Muscle of leg (tissue), 11 donors: ENCODE results near the gene ZNF547. TPM values are rescaled to one million over a fixed set of nuclear protein-coding genes. Genes with fewer than 3 reads are reported as not detected.
"Not testable (repeated sequence)": the region's sequence is repeated elsewhere in the genome, so short reads cannot be mapped to it uniquely, and the experiment has no call there.

Experiments used
- DNase-seq: peaks from one replicate; pipeline ENCODE4 v3.0.0; 2013
- H3K27ac ChIP-seq: one replicate; pipeline ENCODE4 v1.5.1; 2013; ENCODE audit warnings: mild to moderate bottlenecking, low read length, control low read depth
- H3K27me3 ChIP-seq: one replicate; pipeline ENCODE4 v1.6.1; 2013; ENCODE audit warnings: low read length; ENCODE audit not compliant: control insufficient read depth, insufficient read depth
- H3K36me3 ChIP-seq: one replicate; pipeline ENCODE4 v1.6.1; 2013; ENCODE audit warnings: low read length; ENCODE audit not compliant: control insufficient read depth, insufficient read depth
- H3K4me1 ChIP-seq: one replicate; pipeline ENCODE4 v1.6.1; 2013; ENCODE audit warnings: low read length; ENCODE audit not compliant: control insufficient read depth, insufficient read depth
- H3K4me3 ChIP-seq: one replicate; pipeline ENCODE4 v1.5.1; 2013; ENCODE audit warnings: low read length, control low read depth
- H3K9me3 ChIP-seq: replicated peaks from 2 replicates; pipeline ENCODE4 v1.6.1; 2013; ENCODE audit warnings: low read depth, low read length; ENCODE audit not compliant: control insufficient read depth
- WGBS: methylation state at CpG from one replicate; pipeline ENCODE4 v1.1.5; 2013; ENCODE audit warnings: missing lambda C conversion rate; ENCODE audit not compliant: insufficient coverage; 5-methylcytosine and 5-hydroxymethylcytosine counted together
- polyA plus RNA-seq, 8 donors: library from polyadenylated mRNA; unstranded; fragments of 120-200 nt; gene quantifications; one replicate each; pipeline versions ENCODE4 v1.2.1 to v1.2.3, GENCODE V29; 2013; ENCODE audit warnings: inconsistent platforms in 1 of 8, low replicate concordance in 1 of 8; ENCODE audit not compliant: insufficient read length in 8 of 8, insufficient read depth in 1 of 8
- total RNA-seq: library from RNA; stranded (reverse); fragments of 120-200 nt; gene quantifications from one replicate; pipeline ENCODE4 v1.2.4, GENCODE V29; 2013

ZNF547 gene
- total and polyA plus RNA-seq, 9 donors = 2.4 to 4.7 (median 3.5) TPM

DNA sequence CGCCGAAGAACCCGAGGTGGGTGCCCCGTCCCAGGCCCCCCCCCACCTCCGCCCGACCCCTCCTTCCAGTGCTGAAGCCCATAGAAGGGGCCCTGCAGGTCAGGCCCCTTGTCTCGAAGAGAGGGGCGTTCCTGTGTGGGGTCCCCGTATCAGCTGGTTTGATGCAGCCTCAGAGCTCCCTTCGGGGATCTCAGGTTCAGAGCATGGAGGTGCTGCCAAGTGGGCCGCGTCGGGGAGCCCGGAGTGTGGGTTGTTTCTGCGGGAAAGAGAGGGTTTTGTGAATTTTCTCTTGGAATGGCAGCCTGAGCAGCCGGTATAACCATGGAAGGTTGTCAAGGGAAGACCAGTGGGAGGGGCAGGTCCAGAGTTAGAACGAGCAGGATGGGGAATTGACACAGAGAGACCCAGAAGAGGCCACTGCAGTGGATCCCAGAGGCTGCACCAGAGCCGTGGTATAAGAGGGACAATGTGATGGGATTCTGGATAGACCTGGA lies 384 bp downstream of the ZNF547 start:
- 0% methylated on average over 13 of the region's 18 CpGs for WGBS
- H3K4me1 ChIP-seq = peaks cover 11% of the 10 kb centered on the region
- H3K27me3 ChIP-seq = no peaks in the 10 kb centered on the region
- peak overlapping the region; percentile 84 for H3K4me3 ChIP-seq
- H3K9me3 ChIP-seq = no peaks in the 10 kb centered on the region
- H3K27ac ChIP-seq = peak overlapping the region; percentile 96
- H3K36me3 ChIP-seq = peaks cover 16% of the 10 kb centered on the region
- peak; percentile 58 for DNase-seq

GRCh38 chr19:57366776-57367175 lies 3.4 kb downstream of the ZNF547 start:
- Histone ChIP-seq H3K36me3 (peaks cover 20% of the 10 kb centered on the region), H3K27ac (no peak overlapping the region), H3K9me3 (no peaks in the 10 kb centered on the region), H3K27me3 (no peaks in the 10 kb centered on the region), H3K4me3 (no peak overlapping the region), H3K4me1 (peaks cover 11% of the 10 kb centered on the region)
- no CpG with 5 or more reads among the region's 2 CpGs for WGBS
- DNase-seq = no peak

DNA sequence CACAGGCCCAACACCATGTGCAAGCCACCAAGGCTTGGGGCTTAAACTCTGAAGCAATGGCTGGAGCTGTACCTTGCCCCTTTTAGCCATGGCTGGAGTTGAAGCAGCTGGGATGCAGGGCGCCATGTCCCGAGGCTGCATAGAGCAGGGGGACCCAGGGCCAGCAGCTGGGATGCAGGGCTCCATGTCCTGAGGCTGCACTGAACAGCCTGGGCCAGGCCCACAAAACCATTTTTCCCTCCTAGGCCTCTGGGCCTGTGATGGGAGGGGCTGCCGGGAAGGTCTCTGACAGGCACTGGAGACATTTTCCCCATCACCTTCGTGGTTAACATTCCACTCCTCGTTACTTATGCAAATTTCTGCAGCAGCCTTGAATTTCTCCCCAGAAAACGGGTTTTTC lies 10.8 kb downstream of the ZNF547 start:
- H3K9me3 ChIP-seq = peaks cover 15% of the 10 kb centered on the region

GRCh38 chr19:57374647-57375046 lies 11.3 kb downstream of the ZNF547 start:
- not testable (repeated sequence) for H3K4me3 ChIP-seq, H3K27me3 ChIP-seq, DNase-seq, H3K4me1 ChIP-seq, H3K27ac ChIP-seq
- WGBS = 80% methylated on average over 1 of the region's 2 CpGs
- Histone ChIP-seq H3K36me3 (peaks cover 47% of the 10 kb centered on the region), H3K9me3 (peaks cover 15% of the 10 kb centered on the region)

More for the DNA sequence above, 10.8 kb downstream of the ZNF547 start:
- Histone ChIP-seq H3K27me3 (no peaks in the 10 kb centered on the region), H3K27ac (no peak overlapping the region), H3K4me1 (no peaks in the 10 kb centered on the region), H3K36me3 (peaks cover 47% of the 10 kb centered on the region), H3K4me3 (no peak overlapping the region)
- DNase-seq = no peak
- WGBS = 95% methylated on average over 5 of the region's 6 CpGs

DNA sequence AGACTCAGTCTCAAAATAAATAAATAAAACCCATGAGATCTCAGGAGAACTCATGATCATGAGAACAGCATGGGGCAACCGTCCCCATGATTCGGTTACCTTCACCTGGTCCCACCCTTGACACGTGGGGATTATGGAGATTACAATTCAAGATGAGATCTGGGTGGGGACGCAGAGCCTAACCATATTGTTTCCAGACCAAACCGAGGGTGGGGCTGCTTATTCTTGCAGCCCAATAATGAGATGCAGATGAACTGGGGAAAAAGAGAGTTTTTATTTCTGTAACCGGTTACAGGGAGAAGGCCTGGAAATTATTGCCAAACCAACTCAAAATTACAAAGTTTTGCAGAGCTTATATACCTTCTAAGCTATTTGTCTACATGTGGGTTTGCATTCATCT lies 12.8 kb downstream of the ZNF547 start:
- H3K4me3 ChIP-seq = no peak overlapping the region
- peaks cover 45% of the 10 kb centered on the region for H3K36me3 ChIP-seq
- WGBS = 87% methylated on average over 3 of the region's 6 CpGs
- DNase-seq = no peak
- H3K9me3 ChIP-seq = peaks cover 15% of the 10 kb centered on the region
- H3K27me3 ChIP-seq = no peaks in the 10 kb centered on the region
- no peak overlapping the region for H3K27ac ChIP-seq
- H3K4me1 ChIP-seq = no peaks in the 10 kb centered on the region

- no CpG with 5 or more reads among the region's 3 CpGs for WGBS
- Histone ChIP-seq H3K4me3 (no peak overlapping the region), H3K9me3 (peaks cover 15% of the 10 kb centered on the region), H3K4me1 (no peaks in the 10 kb centered on the region), H3K36me3 (peaks cover 31% of the 10 kb centered on the region), H3K27ac (no peak overlapping the region), H3K27me3 (no peaks in the 10 kb centered on the region)
- no peak for DNase-seq
Measured at GRCh38 chr19:57377498-57378146, 14.3 kb downstream of the ZNF547 start.

DNA sequence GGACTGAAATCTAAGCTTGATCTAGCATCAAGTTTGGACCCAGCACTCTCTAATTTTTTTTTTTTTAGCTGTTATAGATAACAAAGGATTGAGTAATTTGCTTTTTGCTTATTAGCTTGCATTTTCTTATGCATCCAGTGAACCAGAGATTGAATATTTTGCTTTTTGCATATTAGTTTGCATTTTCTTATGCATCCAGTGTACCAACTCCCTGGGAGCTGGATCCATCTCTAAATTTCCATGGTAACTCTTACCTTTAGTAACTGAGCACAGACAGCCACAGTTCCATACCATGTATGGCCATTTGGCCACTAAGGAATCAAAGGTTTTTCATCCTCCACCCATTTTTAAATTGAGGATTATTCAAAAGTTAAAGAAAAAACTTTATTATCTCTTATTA lies 17.6 kb downstream of the ZNF547 start:
- Histone ChIP-seq H3K27me3 (no peaks in the 10 kb centered on the region), H3K9me3 (peaks cover 10% of the 10 kb centered on the region), H3K27ac (no peak overlapping the region), H3K4me1 (no peaks in the 10 kb centered on the region), H3K36me3 (peaks cover 12% of the 10 kb centered on the region), H3K4me3 (no peak overlapping the region)
- no peak for DNase-seq

DNA sequence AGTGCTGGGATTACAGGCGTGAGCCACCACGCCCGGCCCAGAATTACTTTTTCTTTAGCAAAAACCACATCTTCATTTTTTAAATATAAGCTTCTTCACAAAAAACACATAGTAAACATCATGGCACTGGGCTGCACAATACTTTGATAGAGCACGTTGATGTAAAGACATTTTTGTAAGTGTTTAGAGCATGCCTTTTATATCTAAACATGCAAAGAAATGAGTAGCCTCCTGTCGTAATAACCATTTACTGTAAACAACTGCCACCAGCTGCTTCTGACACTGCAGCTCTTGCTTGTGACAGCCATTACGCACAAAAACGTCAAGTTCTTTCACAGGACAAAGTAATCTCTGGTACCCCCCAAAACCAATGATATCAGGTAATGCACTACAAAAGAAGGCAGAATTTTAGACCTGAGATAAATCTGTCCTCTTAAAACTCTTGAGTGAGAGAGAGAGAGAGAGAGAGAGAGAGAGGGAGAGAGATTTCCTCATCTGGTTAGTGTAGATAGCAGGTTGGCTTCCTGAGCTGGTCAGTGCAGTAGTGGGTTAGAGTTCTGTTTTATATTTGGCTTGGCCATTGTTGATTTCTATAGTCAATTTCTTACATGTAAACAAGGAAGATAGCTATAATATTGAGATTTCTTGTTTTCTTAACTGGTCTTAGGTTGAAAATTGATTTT lies 19.6 kb downstream of the ZNF547 start:
- WGBS = no CpG with 5 or more reads among the region's 7 CpGs
- no peaks in the 10 kb centered on the region for H3K4me1 ChIP-seq
- H3K36me3 ChIP-seq = no peaks in the 10 kb centered on the region
- no peak overlapping the region for H3K4me3 ChIP-seq
- no peaks in the 10 kb centered on the region for H3K9me3 ChIP-seq
- no peak overlapping the region for H3K27ac ChIP-seq
- no peak for DNase-seq
- no peaks in the 10 kb centered on the region for H3K27me3 ChIP-seq

DNA sequence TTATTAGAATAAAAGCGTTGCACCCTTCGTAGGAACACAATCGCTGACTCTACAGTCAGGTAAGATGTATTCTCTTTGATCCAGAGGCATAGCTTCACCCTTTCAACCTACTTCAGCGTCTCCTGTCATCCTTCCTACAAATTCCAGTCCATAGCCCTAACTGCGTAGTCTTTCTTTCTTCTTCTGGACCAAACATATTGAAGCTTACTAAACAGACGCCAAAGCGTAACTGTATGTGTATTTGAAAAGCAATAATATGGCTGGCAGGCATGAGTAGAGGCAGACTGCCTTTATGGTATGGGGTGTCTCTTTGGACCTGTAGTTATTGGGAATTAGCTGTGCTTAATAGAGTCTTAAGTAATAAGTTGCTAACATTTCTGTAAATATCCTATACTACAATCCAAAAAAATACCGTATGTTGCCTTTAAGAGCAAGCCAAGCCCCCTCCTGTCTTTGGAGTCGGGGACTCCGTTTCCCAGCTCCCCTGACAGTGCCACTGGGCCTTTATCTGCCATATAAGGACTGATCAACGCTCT lies 25.9 kb downstream of the ZNF547 start:
- H3K4me3 ChIP-seq = peak overlapping the region; percentile 35
- no peaks in the 10 kb centered on the region for H3K27me3 ChIP-seq
- WGBS = 43% methylated on average over 8 of the region's 11 CpGs
- H3K36me3 ChIP-seq = peaks cover 12% of the 10 kb centered on the region
- H3K27ac ChIP-seq = peak overlapping the region; percentile 98
- H3K4me1 ChIP-seq = peaks cover 8% of the 10 kb centered on the region
- no peak for DNase-seq
- H3K9me3 ChIP-seq = no peaks in the 10 kb centered on the region

- peak within 1 kb of the TSS; percentile 94 for H3K4me3 ChIP-seq
- under 1% methylated on average over 42 of the region's 50 CpGs for WGBS
- H3K27me3 ChIP-seq = no peaks in the 10 kb centered on the region
- H3K9me3 ChIP-seq = no peaks in the 10 kb centered on the region
- peak within 1 kb of the TSS; percentile 98 for H3K27ac ChIP-seq
- H3K36me3 ChIP-seq = peaks cover 15% of the 10 kb centered on the region
- peak; percentile 100 for DNase-seq
- peaks cover 8% of the 10 kb centered on the region for H3K4me1 ChIP-seq
Measured at GRCh38 chr19:57389730-57390598, 26.6 kb downstream of the ZNF547 start, which contains the start of gene ZNF548. TSS of gene ZNF548 (plus strand) at chr19:57389854. CDS start at chr19:57390100, 246 bp downstream.
